Measurements from ENCODE around the gene ARMC7. TPM values are rescaled to one million over a fixed set of nuclear protein-coding genes. Genes with fewer than 3 reads are reported as not detected.

The ARMC7 gene
- total and polyA plus RNA-seq, 2 of the 4 experiments (the other 2 are of a cell fraction), result 1.8 to 6.9 TPM

Small RNAs within 50 kb of the gene (microRNA-seq; reads per million reads assigned to microRNA genes)
- gene AC111186.1 (ENCODE audit: insufficient read depth, insufficient read length) (not detected), gene RF00019 (ENCODE audit: insufficient read depth, insufficient read length) (not detected)

Small RNAs within 50 kb of the gene (small RNA-seq; reads per million reads assigned to genes)
- gene AC111186.1 (0 reads per million in 5 experiments), gene RF00019 (0 reads per million in 5 experiments)

Other genes starting within 250 kb of the ARMC7 start
- gene FDXR, start 237.0 kb upstream of the ARMC7 start, total RNA-seq (2012; rRNA removed), result 12.2 and 12.4 TPM in 2 replicates
- 18.6 and 21.9 TPM in 2 replicates for gene FDXR, start 237.0 kb upstream of the ARMC7 start, polyA plus RNA-seq (2012; rRNA removed)
- gene FADS6, start 216.3 kb upstream of the ARMC7 start, total RNA-seq (2012; rRNA removed), result not detected in 2 replicates
- gene FADS6, start 216.3 kb upstream of the ARMC7 start, polyA plus RNA-seq (2012; rRNA removed), result not detected in 2 replicates
- gene USH1G, start 186.7 kb upstream of the ARMC7 start, total RNA-seq (2012; rRNA removed), result not detected in 2 replicates
- gene USH1G, start 186.7 kb upstream of the ARMC7 start, polyA plus RNA-seq (2012; rRNA removed), result not detected in 2 replicates
- gene OTOP2, start 185.7 kb upstream of the ARMC7 start, total RNA-seq (2012; rRNA removed), result not detected in 2 replicates
- not detected in 2 replicates for gene OTOP2, start 185.7 kb upstream of the ARMC7 start, polyA plus RNA-seq (2012; rRNA removed)
- gene OTOP3, start 174.1 kb upstream of the ARMC7 start, total RNA-seq (2012; rRNA removed), result not detected in 2 replicates
- gene OTOP3, start 174.1 kb upstream of the ARMC7 start, polyA plus RNA-seq (2012; rRNA removed), result not detected in 2 replicates
- gene HID1, start 137.2 kb upstream of the ARMC7 start, total RNA-seq (2012; rRNA removed), result 0.18 and 0.56 TPM in 2 replicates
- 1.7 and 2.7 TPM in 2 replicates for gene HID1, start 137.2 kb upstream of the ARMC7 start, polyA plus RNA-seq (2012; rRNA removed)
- 5.6 and 5.7 TPM in 2 replicates for gene CDR2L, start 122.3 kb upstream of the ARMC7 start, total RNA-seq (2012; rRNA removed)
- 18.9 and 23.2 TPM in 2 replicates for gene CDR2L, start 122.3 kb upstream of the ARMC7 start, polyA plus RNA-seq (2012; rRNA removed)
- 42.5 and 53.9 TPM in 2 replicates for gene MRPL58, start 97.3 kb upstream of the ARMC7 start, total RNA-seq (2012; rRNA removed)
- 49.0 and 53.0 TPM in 2 replicates for gene MRPL58, start 97.3 kb upstream of the ARMC7 start, polyA plus RNA-seq (2012; rRNA removed)
- gene ATP5PD, start 63.0 kb upstream of the ARMC7 start, total RNA-seq (2012; rRNA removed), result 365 and 373 TPM in 2 replicates
- gene ATP5PD, start 63.0 kb upstream of the ARMC7 start, polyA plus RNA-seq (2012; rRNA removed), result 331 and 425 TPM in 2 replicates
- gene KCTD2, start 62.7 kb upstream of the ARMC7 start, total RNA-seq (2012; rRNA removed), result 9.1 and 9.4 TPM in 2 replicates
- 18.3 and 18.4 TPM in 2 replicates for gene KCTD2, start 62.7 kb upstream of the ARMC7 start, polyA plus RNA-seq (2012; rRNA removed)
- 1.1 and 1.8 TPM in 2 replicates for gene SLC16A5, start 22.0 kb upstream of the ARMC7 start, total RNA-seq (2012; rRNA removed)
- 5.9 and 7.1 TPM in 2 replicates for gene SLC16A5, start 22.0 kb upstream of the ARMC7 start, polyA plus RNA-seq (2012; rRNA removed)
- gene NT5C, start 21.8 kb downstream of the ARMC7 start, total RNA-seq (2012; rRNA removed), result 23.1 and 24.0 TPM in 2 replicates
- 44.6 and 62.1 TPM in 2 replicates for gene NT5C, start 21.8 kb downstream of the ARMC7 start, polyA plus RNA-seq (2012; rRNA removed)
- 118 and 127 TPM in 2 replicates for gene JPT1, start 44.5 kb downstream of the ARMC7 start, total RNA-seq (2012; rRNA removed)
- gene JPT1, start 44.5 kb downstream of the ARMC7 start, polyA plus RNA-seq (2012; rRNA removed), result 236 and 272 TPM in 2 replicates
- gene SUMO2, start 73.0 kb downstream of the ARMC7 start, total RNA-seq (2012; rRNA removed), result 71.3 and 133 TPM in 2 replicates
- gene SUMO2, start 73.0 kb downstream of the ARMC7 start, polyA plus RNA-seq (2012; rRNA removed), result 75.5 and 83.7 TPM in 2 replicates
- 26.7 and 29.4 TPM in 2 replicates for gene NUP85, start 95.7 kb downstream of the ARMC7 start, total RNA-seq (2012; rRNA removed)
- gene NUP85, start 95.7 kb downstream of the ARMC7 start, polyA plus RNA-seq (2012; rRNA removed), result 54.4 and 59.3 TPM in 2 replicates
- gene GGA3, start 151.6 kb downstream of the ARMC7 start, total RNA-seq (2012; rRNA removed), result 12.8 and 15.1 TPM in 2 replicates
- gene GGA3, start 151.6 kb downstream of the ARMC7 start, polyA plus RNA-seq (2012; rRNA removed), result 35.2 and 37.7 TPM in 2 replicates
- 55.9 and 62.5 TPM in 2 replicates for gene MRPS7, start 151.9 kb downstream of the ARMC7 start, total RNA-seq (2012; rRNA removed)
- 60.5 and 70.3 TPM in 2 replicates for gene MRPS7, start 151.9 kb downstream of the ARMC7 start, polyA plus RNA-seq (2012; rRNA removed)
- gene MIF4GD, start 161.3 kb downstream of the ARMC7 start, total RNA-seq (2012; rRNA removed), result 3.3 and 4.1 TPM in 2 replicates
- gene MIF4GD, start 161.3 kb downstream of the ARMC7 start, polyA plus RNA-seq (2012; rRNA removed), result 6.9 and 7.7 TPM in 2 replicates
- 8.3 and 9.1 TPM in 2 replicates for gene SLC25A19, start 179.5 kb downstream of the ARMC7 start, total RNA-seq (2012; rRNA removed)
- 9.2 and 10.1 TPM in 2 replicates for gene SLC25A19, start 179.5 kb downstream of the ARMC7 start, polyA plus RNA-seq (2012; rRNA removed)